Stimulated activated naive CD4-positive, alpha-beta T cell treated with Interleukin-2 at 50 U/mL for 16 hours (primary cell): ENCODE measurements around the gene DGCR6.
A peak's percentile ranks its signal among the peaks of the same experiment; 100 is the strongest.
"Not testable (repeated sequence)": the region's sequence is repeated elsewhere in the genome, so short reads cannot be mapped to it uniquely, and the experiment has no call there.

Experiments used
- DNase-seq: peaks from one replicate; lab custom pipeline; 2025; lab: John Stamatoyannopoulos, UW

The DGCR6 gene

DNA sequence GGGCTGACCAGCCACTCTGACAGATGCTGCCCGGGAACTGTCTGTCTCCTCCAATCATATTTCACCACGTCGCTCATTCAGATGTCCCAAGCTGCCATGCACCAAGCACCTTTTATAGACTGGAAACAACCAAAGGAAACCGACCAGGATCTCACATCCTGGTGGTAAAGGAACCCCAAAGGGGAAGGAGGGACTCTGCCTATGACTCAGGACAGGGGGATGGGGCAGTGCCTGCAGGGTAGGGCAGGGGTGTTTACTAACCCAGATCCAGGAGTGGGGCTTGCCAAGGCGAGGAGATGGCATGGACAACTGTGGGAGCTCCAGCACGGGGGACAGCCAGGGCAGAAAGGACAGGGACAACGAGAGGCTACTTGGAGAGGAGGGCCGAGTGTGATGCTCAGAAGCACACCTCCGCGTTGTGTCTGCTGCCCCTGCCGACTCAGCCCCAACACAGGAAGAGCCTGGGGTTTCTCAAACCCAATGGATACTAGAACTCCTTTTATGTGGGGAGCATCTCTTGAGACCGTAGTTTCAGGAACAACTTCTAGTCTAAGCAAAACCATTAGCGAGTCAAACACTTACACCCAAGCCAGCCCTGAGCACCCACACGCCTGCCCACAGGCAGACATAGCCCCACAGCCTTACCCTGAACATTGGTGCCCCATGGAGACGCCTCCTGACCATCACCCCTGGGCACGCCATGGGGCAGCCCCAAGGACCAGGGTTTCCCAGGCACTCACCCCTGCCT, 26.0 kb downstream of the DGCR6 start:
- DNase-seq = no peak

DNA sequence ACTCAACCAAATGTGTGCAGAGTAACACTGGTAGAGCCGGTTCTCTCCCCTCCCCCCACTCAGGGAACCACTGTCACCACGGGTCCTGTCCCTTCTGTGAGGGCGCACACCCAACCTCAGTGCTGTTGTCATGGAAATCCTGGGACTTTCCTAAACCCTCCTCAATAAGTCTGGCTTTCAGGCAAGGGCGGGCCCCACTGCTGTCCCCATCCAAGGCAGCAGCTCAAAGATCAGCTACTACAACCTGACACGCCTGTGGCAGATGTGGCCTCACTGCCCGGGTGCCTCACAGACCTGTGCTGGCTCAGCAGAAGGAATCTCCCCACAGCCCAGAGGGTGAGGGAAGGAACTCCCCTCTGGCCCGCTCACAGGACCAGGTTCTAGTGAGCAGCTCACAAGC, 27.8 kb downstream of the DGCR6 start:
- DNase-seq = no peak

DNA sequence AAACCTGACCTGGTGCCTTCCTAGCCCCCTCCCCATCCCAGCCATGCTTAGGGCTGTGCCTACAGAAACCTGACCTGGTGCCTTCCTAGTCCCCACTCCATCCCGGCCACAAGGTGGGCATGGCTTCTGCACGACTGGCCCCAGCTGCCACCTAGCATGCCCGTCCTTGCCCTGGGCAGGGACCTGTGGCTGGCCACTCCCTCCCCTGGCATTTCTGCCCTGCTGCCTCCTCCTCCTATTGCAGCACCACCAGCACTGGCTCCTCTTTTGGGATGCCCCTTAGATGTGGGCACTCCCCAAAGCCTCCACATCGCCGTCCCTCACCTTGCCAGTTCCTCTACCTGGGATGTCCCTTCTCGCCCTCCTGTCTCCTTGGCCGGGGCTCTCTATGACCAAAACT, 28.6 kb downstream of the DGCR6 start:
- DNase-seq = not testable (repeated sequence)

DNA sequence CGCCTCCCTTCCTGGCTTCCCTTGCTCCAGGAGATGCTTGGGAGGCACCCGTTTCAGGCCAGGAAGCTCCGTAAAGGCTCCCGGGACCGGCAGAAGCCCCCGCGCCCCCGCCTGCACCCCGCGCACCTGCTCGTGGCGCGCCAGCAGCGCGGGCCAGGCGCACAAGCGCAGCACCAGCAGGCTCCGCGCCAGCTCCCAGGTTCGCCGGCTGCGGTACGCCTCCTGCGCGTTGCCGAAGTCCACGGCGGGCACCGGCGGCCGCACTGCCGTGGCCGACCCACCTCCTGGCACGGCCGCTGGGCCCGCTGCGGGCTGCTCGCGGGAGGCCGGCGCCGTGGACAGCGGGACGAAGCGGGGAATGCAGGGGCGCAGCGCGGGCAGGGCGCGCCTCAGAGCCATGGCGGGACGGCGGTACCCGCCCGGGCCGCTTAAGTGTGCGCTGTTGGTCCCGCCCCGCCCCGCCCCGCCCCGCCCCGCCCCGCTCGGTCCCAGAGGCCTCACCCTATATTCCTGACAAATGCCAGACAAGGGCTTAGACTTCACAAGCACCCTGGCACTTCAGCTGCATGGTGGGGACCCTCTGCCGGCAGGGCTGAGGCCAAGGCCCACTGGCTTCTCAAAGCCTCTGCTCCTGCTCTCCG, 29.9 kb downstream of the DGCR6 start, which contains the start of gene PRODH:
Gene PRODH (minus strand): TSS at position 405 of the 641 bp plus-strand sequence. CDS start 6 bp downstream, at position 399.
- DNase-seq = no peak

DNA sequence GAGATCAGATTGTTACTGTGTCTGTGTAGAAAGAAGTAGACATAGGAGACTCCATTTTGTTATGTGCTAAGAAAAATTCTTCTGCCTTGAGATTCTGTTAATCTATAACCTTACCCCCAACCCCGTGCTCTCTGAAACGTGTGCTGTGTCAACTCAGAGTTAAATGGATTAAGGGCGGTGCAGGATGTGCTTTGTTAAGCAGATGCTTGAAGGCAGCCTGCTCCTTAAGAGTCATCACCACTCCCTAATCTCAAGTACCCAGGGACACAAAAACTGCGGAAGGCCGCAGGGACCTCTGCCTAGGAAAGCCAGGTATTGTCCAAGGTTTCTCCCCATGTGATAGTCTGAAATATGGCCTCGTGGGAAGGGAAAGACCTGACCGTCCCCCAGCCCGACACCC, 32.6 kb downstream of the DGCR6 start:
- DNase-seq = not testable (repeated sequence)

DNA sequence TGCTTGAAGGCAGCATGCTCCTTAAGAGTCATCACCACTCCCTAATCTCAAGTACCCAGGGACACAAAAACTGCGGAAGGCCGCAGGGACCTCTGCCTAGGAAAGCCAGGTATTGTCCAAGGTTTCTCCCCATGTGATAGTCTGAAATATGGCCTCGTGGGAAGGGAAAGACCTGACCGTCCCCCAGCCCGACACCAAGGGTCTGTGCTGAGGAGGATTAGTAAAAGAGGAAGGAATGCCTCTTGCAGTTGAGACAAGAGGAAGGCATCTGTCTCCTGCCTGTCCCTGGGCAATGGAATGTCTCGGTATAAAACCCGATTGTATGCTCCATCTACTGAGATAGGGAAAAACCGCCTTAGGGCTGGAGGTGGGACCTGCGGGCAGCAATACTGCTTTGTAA, 41.0 kb downstream of the DGCR6 start:
- not testable (repeated sequence) for DNase-seq

DNA sequence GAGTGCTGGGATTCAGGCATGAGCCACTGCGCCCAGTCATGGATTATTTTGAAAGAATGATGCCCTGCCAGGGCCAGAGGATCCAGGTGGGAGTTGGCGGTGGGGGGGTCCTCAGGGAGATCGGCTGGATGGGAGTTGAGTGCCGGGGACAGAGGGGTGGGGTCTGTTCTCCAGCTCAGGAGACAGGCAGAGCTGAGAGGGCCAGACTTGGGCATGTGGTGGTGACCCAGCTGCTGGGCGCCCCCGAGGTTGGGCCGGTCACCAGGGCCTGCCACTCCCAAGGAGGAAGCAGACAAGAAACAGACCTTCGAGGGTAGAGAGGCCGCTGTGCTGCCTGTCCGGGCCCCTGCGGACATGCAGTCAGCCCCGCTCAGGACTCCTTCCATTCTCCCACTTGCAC, 41.8 kb downstream of the DGCR6 start:
- DNase-seq = no peak

DNA sequence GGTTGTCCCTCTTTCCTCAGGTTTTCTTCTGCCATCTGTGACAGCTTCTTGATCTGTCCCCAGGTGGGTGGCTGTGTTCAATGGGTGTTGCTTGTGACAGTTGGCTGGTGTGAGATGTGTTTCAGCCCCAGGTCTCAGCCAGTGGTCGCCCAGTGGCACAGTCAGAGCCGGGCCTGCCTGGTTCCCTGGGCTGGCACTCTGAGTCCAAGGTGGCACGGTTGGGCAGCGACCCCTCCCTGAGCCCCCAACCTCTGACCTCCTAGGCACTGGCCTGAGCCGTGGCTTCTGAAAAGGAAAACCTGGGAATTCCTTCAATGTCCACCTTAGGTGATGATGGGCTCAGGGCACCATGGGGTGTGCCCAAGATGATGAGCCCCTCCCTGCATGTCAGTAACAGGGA, 44.0 kb downstream of the DGCR6 start:
- no peak for DNase-seq

DNA sequence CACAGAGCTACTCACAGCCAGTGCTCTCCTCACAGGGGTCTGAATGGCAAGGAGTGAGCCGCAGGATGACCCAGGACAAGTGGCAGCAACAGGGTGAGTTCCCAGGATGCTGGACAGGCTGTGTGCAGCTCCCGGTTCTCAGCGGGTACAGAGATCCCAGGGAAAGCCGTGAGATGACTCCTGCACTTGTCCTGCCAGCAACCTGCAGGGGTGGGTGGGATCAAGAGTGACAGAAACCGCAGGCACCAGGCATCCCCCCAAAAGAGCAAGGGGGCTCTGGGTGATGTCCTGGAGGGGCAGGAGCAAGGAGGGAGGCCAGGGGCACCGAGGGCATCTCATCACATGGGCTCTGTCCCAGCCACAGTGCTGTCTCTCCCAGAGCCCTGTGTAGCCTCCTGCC, 45.9 kb downstream of the DGCR6 start:
- DNase-seq = no peak

DNA sequence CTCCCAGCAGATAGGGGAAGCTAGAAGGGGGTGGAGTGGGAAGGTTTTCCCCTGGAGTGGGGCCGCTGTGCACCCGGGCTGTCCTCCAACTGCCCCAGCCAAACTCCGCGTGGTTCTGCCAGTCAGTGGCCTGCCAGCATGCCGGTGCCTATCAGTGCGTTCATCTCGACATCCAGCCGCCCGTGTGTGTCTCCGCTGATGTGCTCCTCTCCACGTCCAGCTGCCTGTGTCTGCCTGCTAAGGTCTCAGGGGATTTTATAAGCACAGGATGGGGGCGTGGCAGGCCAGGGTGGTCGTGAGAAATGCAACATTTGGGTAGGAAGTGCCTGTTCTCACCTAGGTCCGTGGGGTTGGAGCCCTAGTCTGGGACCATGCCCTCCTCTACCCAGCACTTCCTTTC, 47.0 kb downstream of the DGCR6 start:
- not testable (repeated sequence) for DNase-seq

DNA sequence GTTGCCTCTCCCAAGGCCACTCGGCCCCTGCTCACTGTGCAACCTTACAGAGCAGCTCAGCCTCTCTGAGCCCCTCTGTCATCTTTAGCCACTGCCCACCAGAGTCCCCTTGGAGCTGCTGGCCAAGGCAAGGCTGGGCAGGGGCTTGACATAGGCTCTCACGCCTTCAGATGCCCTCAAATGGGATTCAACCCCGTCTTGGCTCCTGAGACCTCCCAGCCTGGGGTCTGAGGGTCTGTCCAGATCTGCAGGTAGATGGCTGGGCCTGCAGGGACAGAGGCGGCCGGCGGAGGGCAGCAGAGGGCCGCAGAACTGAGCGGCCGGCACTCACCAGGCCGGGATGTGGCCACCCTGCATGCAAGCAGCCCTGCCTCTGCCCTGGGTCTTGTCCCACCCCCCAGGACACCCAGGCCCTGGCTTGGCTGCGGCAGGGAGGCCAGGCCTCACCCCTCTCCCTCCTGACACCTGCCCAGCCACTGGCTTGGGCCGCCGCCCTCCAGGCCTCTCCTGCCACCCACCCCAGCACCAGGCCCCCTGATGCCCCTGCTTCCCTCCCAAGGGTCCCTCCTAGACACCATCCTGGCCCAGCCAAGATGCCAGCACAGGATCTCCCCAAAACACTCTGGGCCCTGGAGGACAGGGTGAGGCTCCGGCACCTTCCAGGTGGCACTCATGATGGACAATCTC, 48.3 kb downstream of the DGCR6 start:
- DNase-seq = peak; percentile 14

DNA sequence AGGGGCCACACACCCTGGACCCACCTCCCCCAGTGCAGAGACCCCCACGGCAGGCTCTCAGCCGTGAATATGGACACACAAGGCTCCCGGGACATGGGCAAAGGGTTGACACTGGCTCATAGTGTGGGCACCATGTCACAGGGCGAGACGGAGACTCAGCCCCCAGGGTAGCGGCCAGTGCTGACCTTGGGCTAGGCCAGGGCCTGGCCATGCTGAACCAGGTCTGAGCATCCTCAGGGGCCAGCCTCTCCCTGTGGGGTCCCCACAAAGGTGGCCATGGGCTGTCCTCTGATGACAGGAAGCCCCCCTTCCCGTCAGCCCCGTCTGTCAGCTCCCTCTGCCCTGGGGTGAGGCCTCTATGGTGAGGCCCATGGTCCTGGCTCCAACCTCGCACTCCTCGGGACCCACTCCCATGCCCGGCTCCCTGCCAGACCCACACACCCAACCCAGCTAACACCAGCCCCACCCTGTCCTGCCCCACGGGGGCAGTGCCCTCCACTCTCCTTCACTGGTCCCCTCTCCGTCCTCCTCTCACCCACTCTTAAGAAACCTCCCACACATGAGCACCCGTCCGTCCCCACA, 49.0 kb downstream of the DGCR6 start:
- DNase-seq = no peak

DNA sequence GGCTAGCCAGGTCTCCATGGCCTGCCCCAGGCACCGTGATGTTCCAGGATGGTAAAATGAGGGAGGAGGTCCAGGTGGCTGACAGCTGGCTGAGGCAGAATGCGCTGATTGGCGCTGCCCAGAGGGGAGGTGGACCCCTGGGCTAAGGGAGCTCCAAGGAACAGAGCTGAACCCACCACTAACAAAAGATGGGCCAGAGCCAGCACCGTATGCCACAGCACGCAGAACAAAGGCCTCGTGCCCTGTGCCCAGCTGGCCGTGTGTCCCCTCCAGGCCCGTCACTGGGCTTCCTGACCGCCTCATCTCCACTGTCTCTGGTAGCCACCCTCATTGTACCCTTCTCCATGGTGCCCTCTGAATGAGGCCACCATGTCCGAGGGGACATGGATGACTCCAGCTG, 49.6 kb downstream of the DGCR6 start:
- no peak for DNase-seq

DNA sequence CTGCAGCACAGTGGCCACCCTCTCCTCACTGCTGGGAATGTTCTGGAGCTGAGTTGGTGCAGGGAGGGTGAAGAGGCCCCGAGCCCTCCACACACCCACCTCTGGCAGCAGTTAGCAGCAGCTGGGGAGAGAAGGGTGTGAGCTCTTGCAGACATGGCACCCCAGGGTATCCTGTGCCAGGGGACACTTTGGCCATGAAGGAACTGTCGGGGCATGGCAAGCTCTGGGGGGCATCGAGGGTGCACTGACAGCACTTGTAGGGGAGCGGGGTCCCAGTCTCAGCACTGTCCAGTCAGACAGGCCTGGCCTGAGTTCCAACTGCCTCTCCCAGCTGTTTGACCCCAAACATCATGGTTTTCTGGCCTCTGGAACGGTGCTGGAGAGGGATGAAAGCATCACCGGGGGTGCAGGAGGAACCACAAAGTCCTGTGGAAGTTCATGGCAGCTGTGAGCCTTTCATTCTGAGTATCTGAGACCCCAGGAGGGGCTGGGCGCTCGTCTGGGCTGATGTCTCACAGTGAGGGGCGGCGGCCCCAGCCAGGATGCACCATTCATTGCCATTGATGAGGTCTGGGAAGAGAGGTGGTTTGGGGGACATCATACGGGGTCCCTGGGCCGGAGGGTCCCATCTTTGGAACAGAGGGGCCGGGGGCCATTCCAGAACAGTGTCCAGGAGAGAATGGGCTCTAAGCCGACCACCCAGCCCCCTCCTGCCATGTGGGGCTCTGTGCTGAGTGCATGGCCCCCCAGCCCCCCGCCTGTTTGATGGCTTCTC, 50.2 kb downstream of the DGCR6 start:
- DNase-seq = not testable (repeated sequence)

DNA sequence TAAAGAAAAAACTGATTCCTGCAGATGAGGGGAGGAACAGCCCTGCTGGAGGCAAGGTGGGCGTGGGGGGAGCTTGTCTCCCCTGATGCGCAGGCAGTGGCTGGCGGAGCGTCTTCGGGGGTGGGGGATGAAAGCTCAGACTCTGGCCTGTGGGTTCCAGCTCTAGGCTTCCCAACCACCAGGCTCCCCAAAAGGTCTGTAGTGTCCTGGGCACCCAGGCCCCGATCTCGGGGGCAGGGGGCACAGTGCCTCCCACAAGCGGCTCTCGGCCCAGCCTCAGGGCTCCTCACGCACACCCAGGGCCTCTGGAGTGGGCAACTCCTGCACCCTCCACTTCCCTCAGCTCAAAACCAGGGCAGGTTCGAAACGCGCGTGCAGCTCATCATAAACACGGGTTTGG, 50.8 kb downstream of the DGCR6 start:
- DNase-seq = not testable (repeated sequence)

DNA sequence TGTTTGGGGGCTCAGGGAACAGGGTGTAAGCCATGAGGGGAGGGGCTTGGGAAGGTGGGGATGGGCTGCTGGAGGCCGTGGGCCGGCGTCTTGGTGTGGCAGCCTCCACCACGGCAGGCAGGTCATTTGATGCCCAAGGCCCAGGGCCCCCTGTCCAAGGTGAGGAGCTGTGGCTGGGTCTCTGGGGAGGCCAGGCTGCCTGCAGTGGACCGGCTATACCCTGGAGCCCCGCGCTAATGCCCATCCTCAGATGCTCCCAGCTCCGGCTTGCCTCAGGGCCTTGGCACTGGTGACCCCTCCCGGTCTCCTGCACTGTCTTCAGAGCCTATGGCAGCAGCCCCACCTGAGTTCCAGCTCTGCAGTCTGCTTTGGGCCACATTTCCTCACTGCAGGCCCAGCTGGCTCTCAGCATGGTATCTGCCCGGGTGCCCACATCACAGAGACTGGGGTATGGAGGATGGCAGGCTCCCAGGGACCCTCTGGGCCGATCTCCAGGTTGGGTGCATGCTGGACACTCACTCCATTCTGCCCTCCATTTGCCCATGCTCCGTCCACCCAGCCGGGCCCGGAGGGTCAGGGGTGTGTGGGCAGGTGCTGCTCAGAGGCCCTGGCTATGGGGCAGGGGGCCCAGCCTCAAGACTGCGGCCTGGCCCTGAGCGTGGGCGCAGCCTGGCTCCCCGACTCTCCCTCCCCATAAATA, 51.7 kb downstream of the DGCR6 start:
- not testable (repeated sequence) for DNase-seq

DNA sequence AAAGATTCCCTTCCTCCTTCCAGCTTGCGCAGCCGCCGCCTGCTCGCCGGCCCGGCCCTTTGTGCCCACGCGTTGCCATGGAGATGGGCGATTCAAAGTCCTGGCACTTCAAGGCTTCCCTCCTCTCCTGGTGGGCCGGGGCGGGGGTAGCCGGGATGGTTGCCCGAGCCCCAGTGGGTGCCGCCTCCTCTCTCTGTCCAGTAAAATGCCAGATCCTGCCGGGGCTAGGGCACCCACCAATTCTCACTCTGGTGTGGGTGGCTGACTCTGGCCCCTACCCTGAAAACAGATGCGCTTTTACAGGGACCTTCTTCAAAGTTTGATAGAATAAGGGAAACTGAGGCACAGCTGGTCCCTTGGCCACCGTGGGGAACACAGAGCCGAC, 52.2 kb downstream of the DGCR6 start:
- not testable (repeated sequence) for DNase-seq

DNA sequence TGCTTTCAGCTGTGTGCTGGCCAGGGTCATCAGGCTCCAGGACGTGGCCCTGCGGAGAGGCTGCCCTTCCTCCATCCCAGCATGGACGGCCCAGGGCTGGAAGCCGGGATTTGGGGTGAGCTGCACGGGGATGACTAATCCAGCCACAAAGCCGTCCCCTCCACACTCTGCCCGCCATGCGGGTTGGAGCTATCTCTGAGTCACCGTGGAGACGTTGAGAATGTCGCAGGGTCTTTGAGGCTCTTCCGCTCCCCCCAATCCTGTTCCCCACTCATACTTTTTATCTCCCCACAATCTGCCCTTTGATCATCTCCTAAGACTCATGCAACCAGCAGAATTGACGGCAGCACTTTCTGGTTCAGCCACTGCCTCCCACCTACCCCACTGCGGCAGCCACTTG, 52.6 kb downstream of the DGCR6 start:
- not testable (repeated sequence) for DNase-seq

DNA sequence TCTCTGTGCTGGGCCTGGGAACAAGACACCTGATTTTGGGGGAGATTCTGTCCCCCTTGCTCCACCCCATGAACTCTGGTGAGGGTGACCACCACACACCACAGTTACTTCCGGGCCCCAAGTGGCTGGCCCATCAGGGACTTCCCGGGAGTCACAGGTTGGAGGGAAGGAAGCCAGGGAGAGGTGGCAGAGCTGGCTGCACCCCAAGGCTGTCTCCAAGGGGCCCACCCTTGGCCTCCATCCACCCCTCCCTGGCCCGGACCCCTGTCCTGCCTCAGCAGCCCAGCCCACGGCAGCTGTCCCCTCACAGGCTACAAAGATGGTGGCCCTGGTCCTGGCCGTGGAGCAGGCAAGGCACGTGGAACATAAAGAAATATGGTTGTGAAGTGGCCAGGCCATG, 53.1 kb downstream of the DGCR6 start:
- not testable (repeated sequence) for DNase-seq

DNA sequence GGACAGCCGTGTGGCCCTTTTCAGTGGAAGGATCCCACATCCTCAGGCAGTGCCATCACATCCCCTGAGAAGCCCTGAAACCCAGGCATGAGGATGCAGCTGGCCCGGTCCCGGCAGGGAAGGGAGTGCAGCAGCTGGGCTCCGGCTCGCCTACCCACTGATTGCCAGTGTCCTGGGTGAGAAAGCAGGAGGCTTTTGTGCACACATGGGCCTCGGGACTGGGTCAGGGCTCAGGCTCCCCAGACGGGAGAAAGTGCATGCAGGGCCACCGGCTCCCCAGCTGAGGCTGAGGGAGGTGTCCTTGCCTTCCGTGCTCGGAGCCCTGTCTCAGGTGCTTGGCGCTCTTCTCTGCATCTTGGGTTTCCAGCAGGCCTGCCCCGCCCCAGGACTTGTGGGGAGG, 53.6 kb downstream of the DGCR6 start:
- DNase-seq = not testable (repeated sequence)

DNA sequence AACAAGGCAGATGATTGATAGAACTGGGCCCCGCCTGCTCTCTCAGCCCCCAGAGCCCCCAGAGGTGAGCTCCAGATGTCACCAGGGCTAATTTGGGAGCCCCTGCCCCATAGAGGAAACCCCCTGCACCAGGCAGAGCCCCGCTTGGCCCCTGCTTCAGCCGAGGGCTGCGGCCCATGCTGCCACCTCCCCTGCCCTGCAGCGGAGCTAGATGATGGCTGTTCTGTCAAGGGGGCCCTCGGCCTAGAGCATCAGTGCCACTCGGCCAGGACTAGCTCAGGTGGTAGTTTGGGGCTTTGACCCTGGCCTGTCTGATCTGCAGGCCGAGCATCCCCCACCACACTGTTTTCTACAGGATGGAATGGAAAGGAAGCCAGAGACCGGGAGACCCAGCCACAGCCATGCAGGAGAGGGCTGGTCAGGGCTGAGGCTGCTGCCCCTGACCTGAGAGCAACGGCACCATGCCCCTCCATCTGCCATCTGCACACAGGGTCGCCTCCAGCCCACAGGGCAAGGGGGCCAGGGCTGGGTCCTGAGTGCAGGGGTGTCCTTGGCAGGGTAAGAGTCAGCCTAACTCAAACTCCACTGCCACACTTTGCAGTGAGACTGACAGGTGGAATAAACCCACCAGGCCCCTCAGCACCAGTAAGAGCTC, 54.2 kb downstream of the DGCR6 start:
- DNase-seq = not testable (repeated sequence)
